Neural cell (in vitro differentiated cells): ENCODE data around the gene GINS1. TPM values are rescaled to one million over a fixed set of nuclear protein-coding genes. Genes with fewer than 3 reads are reported as not detected.

Experiments
- H2AFZ ChIP-seq: fragments of 200-600, 300-800 bp; sonication (generic), shearing (Covaris generic); 2 replicates; pipeline ENCODE4 v1.6.0; 2014; ENCODE audit warnings: low read depth, mild to moderate bottlenecking, antibody characterized with exemption, low read length, moderate library complexity
- H3F3A ChIP-seq: fragments of 200-600 bp; shearing (Covaris generic); 2 replicates; pipeline ENCODE4 v1.6.1; 2016; ENCODE audit warnings: mild to moderate bottlenecking, moderate library complexity, mixed read lengths, antibody characterized with exemption, low read length; ENCODE audit not compliant: insufficient read depth, poor library complexity, severe bottlenecking
- H3K27ac ChIP-seq: fragments of 200-600, 300-800 bp; sonication (generic), shearing (Covaris generic); 2 replicates; pipeline ENCODE4 v1.5.1; 2014; ENCODE audit warnings: mild to moderate bottlenecking, low read length, moderate library complexity
- H3K27me3 ChIP-seq: fragments of 300-800, 200-600 bp; sonication (generic), shearing (Covaris generic); 2 replicates; pipeline ENCODE4 v1.6.0; 2014; ENCODE audit warnings: mild to moderate bottlenecking, low read depth, low read length, moderate library complexity; ENCODE audit not compliant: insufficient read depth
- H3K36me3 ChIP-seq: fragments of 300-800, 200-600 bp; sonication (generic), shearing (Covaris generic); 2 replicates; pipeline ENCODE4 v1.5.1; 2014; ENCODE audit warnings: mild to moderate bottlenecking, antibody characterized with exemption, low read length, moderate library complexity; ENCODE audit not compliant: insufficient read depth
- H3K4me2 ChIP-seq: fragments of 300-800, 200-600 bp; sonication (generic), shearing (Covaris generic); 2 replicates; pipeline ENCODE4 v1.6.0; 2014; ENCODE audit warnings: mild to moderate bottlenecking, low read length
- H3K4me3 ChIP-seq: fragments of 300-800, 200-600 bp; sonication (generic), shearing (Covaris generic); 2 replicates; pipeline ENCODE4 v1.5.1; 2014; ENCODE audit warnings: mild to moderate bottlenecking, low read length, moderate library complexity
- H3K79me2 ChIP-seq: fragments of 200-600 bp; shearing (Covaris generic); replicated peaks from 2 replicates; pipeline ENCODE4 v1.6.0; 2014; ENCODE audit warnings: mild to moderate bottlenecking, low read length, moderate library complexity; ENCODE audit not compliant: insufficient read depth
- H3K9ac ChIP-seq: fragments of 300-800, 200-600 bp; sonication (generic), shearing (Covaris generic); 2 replicates; pipeline ENCODE4 v1.6.1; 2016; ENCODE audit warnings: mild to moderate bottlenecking, low read length, mixed read lengths
- H3K9me2 ChIP-seq: fragments of 200-600 bp; shearing (Covaris generic); 2 replicates; pipeline ENCODE4 v1.6.1; 2016; ENCODE audit warnings: mild to moderate bottlenecking, low read length, mixed read lengths; ENCODE audit not compliant: insufficient read depth
- H3K9me3 ChIP-seq: fragments of 200-600, 300-800 bp; sonication (generic), shearing (Covaris generic); 2 replicates; pipeline ENCODE4 v1.6.1; 2016; ENCODE audit warnings: mild to moderate bottlenecking, mixed run types, low read length, moderate library complexity, mixed read lengths
- H4K20me1 ChIP-seq: fragments of 200-600 bp; shearing (Covaris generic); 2 replicates; pipeline ENCODE4 v1.6.1; 2016; ENCODE audit warnings: mild to moderate bottlenecking, mixed run types; ENCODE audit not compliant: insufficient read depth
- EP300 ChIP-seq: fragments of 450-650 bp; conservative IDR thresholded peaks from 2 replicates; pipeline ENCODE4 v1.6.1; 2014; ENCODE audit warnings: antibody characterized with exemption, mild to moderate bottlenecking, moderate library complexity; ENCODE audit not compliant: poor library complexity, severe bottlenecking
- EZH2 ChIP-seq: fragments of 200-600, 300-800 bp; shearing (Covaris generic), sonication (generic); IDR thresholded peaks from 2 replicates; pipeline ENCODE4 v1.6.1; 2014; ENCODE audit warnings: antibody characterized with exemption, low read length, borderline replicate concordance, mild to moderate bottlenecking; ENCODE audit not compliant: insufficient read depth, poor library complexity, severe bottlenecking
- MXI1 ChIP-seq: fragments of 450-650 bp; conservative IDR thresholded peaks from 2 replicates; pipeline ENCODE4 v1.6.1; 2014; ENCODE audit warnings: antibody characterized with exemption, mild to moderate bottlenecking; ENCODE audit not compliant: poor library complexity, severe bottlenecking
- POLR2AphosphoS5 ChIP-seq: IDR thresholded peaks from 2 replicates; pipeline ENCODE4 v1.6.1; 2012
- RAD21 ChIP-seq: fragments of 450-650 bp; conservative IDR thresholded peaks from 2 replicates; pipeline ENCODE4 v1.6.1; 2014; ENCODE audit warnings: antibody characterized with exemption, mild to moderate bottlenecking, moderate library complexity
- REST ChIP-seq: IDR thresholded peaks from 2 replicates; pipeline ENCODE4 v1.6.1; 2012; ENCODE audit warnings: borderline replicate concordance
- SMC3 ChIP-seq: fragments of 450-650 bp; conservative IDR thresholded peaks from 2 replicates; pipeline ENCODE4 v1.6.1; 2014; ENCODE audit warnings: antibody characterized with exemption, mild to moderate bottlenecking, moderate library complexity; ENCODE audit not compliant: poor library complexity
- TAF1 ChIP-seq: IDR thresholded peaks from 2 replicates; pipeline ENCODE4 v1.6.1; 2012; ENCODE audit warnings: low read depth
- polyA plus RNA-seq: library from polyadenylated mRNA; depleted of rRNA; stranded (reverse); fragments of >200 nt; gene quantifications from 2 replicates; pipeline ENCODE4 v1.2.3, GENCODE V29; 2014
- TF ChIP-seq, protein P1 (sequence below): fragments of 450-650 bp; IDR thresholded peaks from 2 replicates; pipeline ENCODE4 v1.5.1; 2014; ENCODE audit warnings: antibody characterized with exemption, mild to moderate bottlenecking, moderate library complexity; ENCODE audit not compliant: poor library complexity, severe bottlenecking

GINS1 gene
- polyA plus RNA-seq, 1 donor from 2014 or later, result 4.5 TPM

- Histone ChIP-seq H3K27me3 (no peaks in the 10 kb centered on the region), H3K79me2 (no peaks in the 10 kb centered on the region), H3F3A (no peaks in the 10 kb centered on the region), H4K20me1 (no peaks in the 10 kb centered on the region), H3K9me2 (no peaks in the 10 kb centered on the region), H3K36me3 (no peaks in the 10 kb centered on the region), H3K9ac (no peak overlapping the region), H3K9me3 (no peaks in the 10 kb centered on the region), H3K27ac (no peak overlapping the region), H2AFZ (no peak overlapping the region), H3K4me2 (no peak overlapping the region), H3K4me3 (no peak overlapping the region)
- TF ChIP-seq, protein P1, sequence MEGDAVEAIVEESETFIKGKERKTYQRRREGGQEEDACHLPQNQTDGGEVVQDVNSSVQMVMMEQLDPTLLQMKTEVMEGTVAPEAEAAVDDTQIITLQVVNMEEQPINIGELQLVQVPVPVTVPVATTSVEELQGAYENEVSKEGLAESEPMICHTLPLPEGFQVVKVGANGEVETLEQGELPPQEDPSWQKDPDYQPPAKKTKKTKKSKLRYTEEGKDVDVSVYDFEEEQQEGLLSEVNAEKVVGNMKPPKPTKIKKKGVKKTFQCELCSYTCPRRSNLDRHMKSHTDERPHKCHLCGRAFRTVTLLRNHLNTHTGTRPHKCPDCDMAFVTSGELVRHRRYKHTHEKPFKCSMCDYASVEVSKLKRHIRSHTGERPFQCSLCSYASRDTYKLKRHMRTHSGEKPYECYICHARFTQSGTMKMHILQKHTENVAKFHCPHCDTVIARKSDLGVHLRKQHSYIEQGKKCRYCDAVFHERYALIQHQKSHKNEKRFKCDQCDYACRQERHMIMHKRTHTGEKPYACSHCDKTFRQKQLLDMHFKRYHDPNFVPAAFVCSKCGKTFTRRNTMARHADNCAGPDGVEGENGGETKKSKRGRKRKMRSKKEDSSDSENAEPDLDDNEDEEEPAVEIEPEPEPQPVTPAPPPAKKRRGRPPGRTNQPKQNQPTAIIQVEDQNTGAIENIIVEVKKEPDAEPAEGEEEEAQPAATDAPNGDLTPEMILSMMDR, result no peak
- TF ChIP-seq EP300, result no peak
- no peak for TF ChIP-seq RAD21
- no peak for TF ChIP-seq SMC3
- no peak for TF ChIP-seq TAF1
- TF ChIP-seq REST, result no peak
- no peak for TF ChIP-seq POLR2AphosphoS5
- no peak for TF ChIP-seq MXI1
- no peak for TF ChIP-seq EZH2
Measured at GRCh38 chr20:25444556-25444955, 37.1 kb downstream of the GINS1 start.

- Histone ChIP-seq H3K9ac (no peak overlapping the region), H3K4me2 (no peak overlapping the region), H3K4me3 (no peak overlapping the region), H3K9me3 (no peaks in the 10 kb centered on the region), H2AFZ (no peak overlapping the region), H3F3A (no peaks in the 10 kb centered on the region), H3K27me3 (no peaks in the 10 kb centered on the region), H3K79me2 (no peaks in the 10 kb centered on the region), H3K36me3 (no peaks in the 10 kb centered on the region), H3K9me2 (no peaks in the 10 kb centered on the region), H3K27ac (no peak overlapping the region), H4K20me1 (no peaks in the 10 kb centered on the region)
- TF ChIP-seq POLR2AphosphoS5 (no peak), REST (no peak), EZH2 (no peak), RAD21 (no peak), SMC3 (no peak), MXI1 (no peak), EP300 (no peak), TAF1 (no peak)
- TF ChIP-seq, protein P1, result no peak
Measured at GRCh38 chr20:25447671-25448070, 40.2 kb downstream of the GINS1 start.
